Measurements from ENCODE around the gene LZTFL1.

The LZTFL1 gene

GRCh38 chr3:45807681-45808540, 34.0 kb downstream of the LZTFL1 start:
- no peak for DNase-seq (ENCODE audit: low read depth)

GRCh38 chr3:45807133-45807532, 34.8 kb downstream of the LZTFL1 start:
- DNase-seq (ENCODE audit: low read depth): no peak

DNA sequence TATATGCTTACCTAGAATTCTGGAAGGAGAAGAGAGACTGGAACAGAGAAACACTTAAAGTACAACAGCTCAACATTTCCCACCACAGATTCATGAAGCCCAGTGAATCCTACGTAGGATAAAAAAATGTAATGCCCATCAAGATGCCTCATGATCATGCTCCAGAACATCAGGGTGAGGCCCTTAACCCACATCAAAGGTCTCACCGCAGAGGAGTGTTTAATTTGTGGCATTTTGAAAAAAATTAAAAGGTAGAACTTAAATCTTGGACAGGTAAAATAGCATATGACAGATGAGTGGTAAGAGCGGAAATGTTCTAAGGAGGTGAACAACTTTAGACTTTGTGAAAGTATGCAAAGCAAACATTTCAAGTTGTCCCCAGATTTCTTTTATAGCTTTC, 35.8 kb downstream of the LZTFL1 start:
- DNase-seq (ENCODE audit: low read depth): no peak

DNA sequence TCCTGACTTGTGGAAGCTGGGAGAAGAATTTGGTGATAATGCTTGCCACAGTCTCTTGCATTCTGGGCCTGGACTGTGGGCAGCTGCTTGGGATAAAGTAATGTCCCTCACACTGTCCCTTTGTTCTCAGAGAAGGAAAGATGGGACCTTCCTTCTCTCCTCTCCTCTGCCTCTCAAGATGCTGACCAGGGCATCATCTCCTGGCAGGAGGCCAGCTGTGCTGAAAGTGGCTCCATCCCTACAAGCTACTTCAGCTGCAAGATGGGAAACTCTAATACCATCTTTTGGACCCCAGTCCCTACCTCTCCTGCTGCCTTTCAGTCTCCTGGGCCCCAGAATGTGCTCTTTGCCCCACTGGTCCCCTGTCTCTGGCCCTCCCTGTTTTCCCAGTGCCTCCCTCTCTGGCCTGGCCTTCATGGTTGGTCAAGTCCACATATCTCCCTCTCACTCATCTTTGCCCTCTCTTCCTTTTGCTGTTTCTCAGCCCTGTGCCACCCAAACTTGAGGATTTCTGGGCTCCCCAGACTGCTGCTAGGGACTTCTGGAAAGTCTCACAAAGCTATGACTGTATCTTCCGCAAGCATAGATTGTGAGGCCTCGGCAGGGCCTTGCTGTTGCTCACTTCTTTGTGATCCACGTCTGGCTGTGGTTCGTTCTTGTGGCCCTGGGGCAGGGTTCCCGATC, 38.5 kb downstream of the LZTFL1 start:
- DNase-seq (ENCODE audit: low read depth): no peak

DNA sequence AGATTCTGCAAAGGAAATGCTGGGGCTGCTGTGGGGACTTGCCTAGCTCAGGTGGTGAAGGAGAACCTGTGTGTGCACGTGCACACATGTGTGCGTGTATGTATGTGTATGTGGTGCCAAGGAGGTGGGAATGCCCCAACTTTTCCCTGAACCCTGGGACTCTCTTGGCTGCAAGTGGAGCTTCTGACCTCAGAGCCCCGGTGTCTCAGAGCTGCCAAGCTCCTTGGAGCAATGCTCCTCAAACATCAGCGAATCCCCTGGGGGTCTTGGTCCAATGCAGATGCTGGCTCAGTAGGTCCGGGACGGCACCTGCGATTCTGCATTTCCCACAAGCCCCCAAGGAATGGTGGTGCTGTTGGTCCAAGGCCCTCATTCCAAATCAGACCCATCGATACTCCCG, 39.8 kb downstream of the LZTFL1 start:
- no peak for DNase-seq (ENCODE audit: low read depth)

DNA sequence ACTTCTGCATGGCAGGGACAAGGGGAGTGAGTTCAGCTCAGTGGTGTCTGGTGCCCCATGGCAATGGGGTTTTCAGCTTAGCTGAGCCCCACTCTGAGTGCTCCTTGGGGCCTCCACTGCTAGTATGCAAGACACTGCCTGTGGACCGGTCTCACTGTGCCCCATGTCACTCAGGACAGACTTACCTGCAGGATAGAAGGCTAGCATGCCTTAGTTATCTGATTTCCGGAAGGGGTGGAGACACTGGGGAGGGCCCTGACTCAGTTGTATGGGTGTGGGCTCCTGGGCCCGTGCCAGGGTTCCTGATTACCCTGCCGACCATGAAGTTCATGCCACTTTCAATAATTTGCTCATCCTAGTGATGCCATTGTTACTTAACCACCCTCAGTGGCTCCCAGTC, 41.3 kb downstream of the LZTFL1 start:
- no peak for DNase-seq (ENCODE audit: low read depth)

GRCh38 chr3:45799586-45799985, 42.3 kb downstream of the LZTFL1 start:
- no peak for DNase-seq (ENCODE audit: low read depth)

GRCh38 chr3:45798034-45798433, 43.9 kb downstream of the LZTFL1 start:
- DNase-seq (ENCODE audit: low read depth): no peak

GRCh38 chr3:45796902-45797637, 44.8 kb downstream of the LZTFL1 start:
- no peak for DNase-seq (ENCODE audit: low read depth)

DNA sequence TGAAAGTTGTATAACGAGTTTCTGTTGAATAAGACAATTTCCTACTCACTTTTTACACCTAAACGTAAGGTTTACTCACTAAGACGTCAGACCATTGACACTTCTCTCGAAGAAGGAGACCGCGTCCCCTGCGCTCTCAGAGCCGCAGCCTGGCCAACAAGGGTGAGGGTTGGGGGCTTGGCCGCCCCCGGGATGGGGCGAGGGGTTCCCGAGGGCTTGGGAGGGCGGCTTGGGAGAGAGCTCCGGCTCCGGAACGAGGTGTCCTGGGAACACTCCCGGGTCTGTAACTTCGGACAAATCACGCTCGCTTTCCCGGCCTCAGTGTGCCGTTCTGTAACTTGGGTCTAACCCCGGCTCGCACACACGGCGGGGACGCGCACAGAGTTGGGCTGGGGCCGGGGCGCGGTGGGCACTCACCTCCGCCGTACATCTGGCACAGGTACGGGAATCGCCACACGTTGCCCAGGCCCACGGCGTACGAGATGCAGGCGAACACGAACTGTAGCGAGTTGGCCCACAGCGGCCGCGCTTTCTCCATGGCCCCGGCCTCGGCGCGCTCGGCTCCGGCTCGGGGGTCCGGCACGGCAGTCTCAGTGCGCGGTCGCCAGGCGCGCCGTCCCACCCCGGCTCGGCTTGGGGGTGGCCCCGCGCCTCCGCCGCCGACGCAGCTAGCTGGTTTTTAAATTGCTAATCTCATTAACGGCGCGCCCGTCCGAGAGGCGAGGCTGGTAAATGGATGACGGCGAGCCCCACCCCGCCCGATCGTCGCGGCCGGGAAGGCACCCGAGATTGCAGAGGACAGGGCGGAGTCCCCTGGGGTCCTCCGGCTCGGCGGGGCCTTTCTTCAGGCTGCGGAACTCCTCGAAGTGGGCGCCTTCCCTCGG, 45.8 kb downstream of the LZTFL1 start, which contains the start of gene SLC6A20:
Gene SLC6A20, minus strand, starts transcription at position 655 of the 884 bp plus-strand sequence. Its CDS starts 117 bp downstream, at position 538.
- DNase-seq (ENCODE audit: low read depth): no peak

GRCh38 chr3:45795509-45795881, 46.4 kb downstream of the LZTFL1 start:
- DNase-seq (ENCODE audit: low read depth): no peak

DNA sequence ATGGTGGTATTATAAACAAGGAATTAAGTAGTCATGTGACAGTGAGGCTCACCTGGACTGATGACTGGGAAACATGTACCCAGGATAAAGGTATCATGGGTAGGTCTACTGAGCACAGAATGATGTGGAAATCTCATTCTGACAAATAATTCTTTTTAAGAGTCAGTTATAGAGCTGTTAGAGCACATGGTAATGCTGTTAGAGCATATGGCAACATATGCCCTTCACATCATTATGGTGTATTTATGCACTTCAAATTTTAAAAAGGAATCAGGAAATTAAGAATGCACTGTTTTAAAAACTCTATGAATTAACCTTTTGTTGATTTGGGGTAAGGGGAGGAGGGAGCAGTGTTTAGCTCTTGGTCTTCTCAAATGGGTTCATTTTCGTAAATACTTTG, 47.3 kb downstream of the LZTFL1 start:
- DNase-seq (ENCODE audit: low read depth): no peak

GRCh38 chr3:45794177-45794560, 47.8 kb downstream of the LZTFL1 start:
- no peak for DNase-seq (ENCODE audit: low read depth)

DNA sequence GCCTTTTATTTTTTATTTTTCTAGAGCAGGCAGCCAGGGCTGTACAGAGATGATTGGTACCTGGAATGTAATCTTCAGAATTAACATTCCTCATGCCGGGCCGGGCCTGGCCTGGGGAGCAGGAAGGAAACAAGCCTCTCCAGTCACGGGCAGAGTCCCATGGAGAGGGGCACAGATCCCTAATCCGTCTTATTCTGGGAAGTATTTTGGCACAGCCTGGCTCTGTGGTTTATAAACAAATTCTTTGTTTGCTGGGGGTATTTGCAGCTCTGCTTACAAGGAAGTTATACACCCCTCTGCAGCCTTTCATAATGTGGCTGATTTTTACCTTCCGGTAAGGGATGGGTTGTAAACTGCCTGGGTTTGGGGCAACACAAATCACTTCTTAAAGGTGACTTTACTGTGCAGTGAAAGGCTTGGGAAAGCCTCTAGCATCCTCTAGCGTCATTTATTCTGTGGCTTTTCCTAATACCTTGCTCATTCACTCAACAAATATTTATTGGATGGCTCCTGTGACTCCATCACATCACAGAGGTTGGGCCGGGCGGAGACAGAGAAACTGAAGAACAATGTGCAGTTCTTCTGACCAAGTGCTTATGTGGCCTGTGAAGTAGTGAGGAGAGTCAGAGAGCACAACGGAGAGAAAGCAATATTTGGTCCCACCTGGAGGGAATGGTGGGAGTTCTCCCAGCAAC, 48.3 kb downstream of the LZTFL1 start:
- no peak for DNase-seq (ENCODE audit: low read depth)

GRCh38 chr3:45792516-45793172, 49.3 kb downstream of the LZTFL1 start:
- DNase-seq (ENCODE audit: low read depth): no peak

GRCh38 chr3:45792036-45792435, 49.9 kb downstream of the LZTFL1 start:
- no peak for DNase-seq (ENCODE audit: low read depth)

DNA sequence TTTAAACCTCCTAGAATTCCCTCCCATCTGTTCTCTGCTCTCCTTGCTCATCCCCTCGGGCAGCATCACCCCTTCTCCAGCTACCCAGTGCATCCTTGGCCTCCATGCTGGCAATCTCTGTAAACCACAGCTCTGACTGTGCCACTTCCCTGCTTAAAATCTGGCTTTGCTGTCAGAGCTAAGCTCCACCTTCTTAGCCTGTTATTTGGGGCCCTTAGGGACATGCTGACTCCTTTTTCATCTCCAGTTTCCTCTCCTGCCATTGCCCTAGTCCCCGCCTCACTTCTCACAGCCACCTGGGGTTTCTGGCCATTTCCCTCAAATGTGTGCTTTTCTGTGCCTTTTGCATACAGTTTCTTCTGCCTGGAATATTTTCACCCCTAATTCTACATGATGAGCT, 51.3 kb downstream of the LZTFL1 start:
- no peak for DNase-seq (ENCODE audit: low read depth)

DNA sequence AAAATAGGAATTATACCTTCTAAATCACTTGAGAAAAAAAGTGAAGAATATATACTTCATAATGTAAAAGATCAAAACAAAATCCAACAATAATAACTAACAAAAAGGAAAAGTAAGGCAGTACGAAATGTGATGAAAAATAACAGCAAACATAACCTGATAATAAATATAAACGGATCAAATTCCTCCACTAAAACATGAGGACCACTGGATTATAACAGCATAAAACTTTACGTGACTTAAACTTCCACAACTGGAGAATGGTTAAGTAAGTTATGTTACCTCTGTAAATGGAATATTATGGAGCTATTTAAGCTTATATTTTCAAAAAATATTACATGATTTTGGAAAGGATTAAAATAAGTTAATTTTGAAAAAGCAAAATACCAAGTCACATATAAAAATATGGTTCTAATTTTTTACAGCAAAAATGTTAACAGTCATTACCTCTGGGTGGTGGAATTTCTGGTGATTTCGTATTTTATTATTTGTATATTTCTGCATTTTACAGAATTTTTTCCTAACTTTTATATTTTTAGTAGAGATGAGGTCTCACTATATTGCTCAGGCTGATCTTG, 52.6 kb downstream of the LZTFL1 start:
- no peak for DNase-seq (ENCODE audit: low read depth)

DNA sequence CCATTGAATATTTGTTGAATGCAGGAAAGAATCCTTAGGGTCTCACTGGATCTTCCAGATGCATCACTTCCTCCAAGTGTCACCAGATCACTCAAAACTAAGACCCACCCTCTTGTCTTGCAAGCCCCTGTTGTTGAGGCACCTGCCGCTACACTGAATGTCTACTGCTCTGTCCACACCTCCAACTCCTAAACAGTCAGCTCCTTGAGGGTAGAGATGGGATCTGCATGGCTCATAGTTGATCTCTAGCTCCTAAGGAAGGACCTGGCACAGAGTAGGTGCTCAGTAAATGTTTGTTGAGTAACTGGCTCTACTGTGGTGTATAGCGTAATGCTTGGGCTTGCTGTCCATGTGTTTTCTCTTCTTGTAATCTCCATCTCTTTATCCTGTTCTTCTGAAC, 54.4 kb downstream of the LZTFL1 start:
- DNase-seq (ENCODE audit: low read depth): no peak

GRCh38 chr3:45786801-45787495, 55.0 kb downstream of the LZTFL1 start:
- no peak for DNase-seq (ENCODE audit: low read depth)

All from stimulated activated CD8-positive, alpha-beta memory T cell treated with anti-CD3 and anti-CD28 coated beads, Interleukin-12 subunit alpha, Interleukin-12 subunit beta, amount 100 ng/mL, for 4 hours (primary cell).